Small intestine (tissue), 7 donors: ENCODE data around the gene PCSK5. TPM values are rescaled to one million over a fixed set of nuclear protein-coding genes. Genes with fewer than 3 reads are reported as not detected.

ENCODE experiments used
- DNase-seq, 2 donors: peaks; one replicate each; pipeline versions ENCODE4 v3.0.0 to v3.0.0-alpha.2; 2013
- FAIRE-seq: peaks from 2 replicates; lab custom pipeline; 2012; peaks lifted over from hg19 to GRCh38; lab: Jason Lieb, UNC
- H3K27ac ChIP-seq, 3 donors: one replicate each; pipeline ENCODE4 v1.5.1; 2013; ENCODE audit warnings: low read length in 2 of 3, mild to moderate bottlenecking in 2 of 3, control low read depth in 1 of 3, inconsistent platforms in 1 of 3, low read depth in 1 of 3, moderate library complexity in 1 of 3
- H3K27me3 ChIP-seq, 3 donors: one replicate each; pipeline ENCODE4 v1.6.1; 2013; ENCODE audit warnings: low read length in 3 of 3, inconsistent platforms in 1 of 3; ENCODE audit not compliant: control insufficient read depth in 3 of 3, insufficient read depth in 3 of 3
- H3K36me3 ChIP-seq, 3 donors: one replicate each; pipeline ENCODE4 v1.6.1; 2013; ENCODE audit warnings: low read length in 3 of 3, inconsistent platforms in 1 of 3, low read depth in 1 of 3, mild to moderate bottlenecking in 1 of 3, moderate library complexity in 1 of 3; ENCODE audit not compliant: control insufficient read depth in 3 of 3, insufficient read depth in 2 of 3
- H3K4me1 ChIP-seq, 3 donors: one replicate each; pipeline ENCODE4 v1.6.1; 2013; ENCODE audit warnings: low read length in 2 of 3, inconsistent platforms in 1 of 3, low read depth in 1 of 3, mild to moderate bottlenecking in 1 of 3, moderate library complexity in 1 of 3; ENCODE audit not compliant: control insufficient read depth in 3 of 3, insufficient read depth in 2 of 3
- H3K4me3 ChIP-seq, 3 donors: one replicate each; pipeline ENCODE4 v1.5.1; 2013; ENCODE audit warnings: low read length in 3 of 3, control low read depth in 1 of 3, inconsistent platforms in 1 of 3, low read depth in 1 of 3, mild to moderate bottlenecking in 1 of 3, moderate library complexity in 1 of 3
- H3K9me3 ChIP-seq, 2 donors: one replicate each; pipeline ENCODE4 v1.6.1; 2013; ENCODE audit warnings: low read depth in 1 of 2, low read length in 1 of 2; ENCODE audit not compliant: control insufficient read depth in 2 of 2, insufficient read depth in 1 of 2
- WGBS, 3 donors: extraction: QIAGEN DNeasy Blood & Tissue Kit; methylation state at CpG; one replicate each; pipeline ENCODE4 v1.1.7; 2013; 5-methylcytosine and 5-hydroxymethylcytosine counted together
- polyA plus RNA-seq, 4 donors: library from polyadenylated mRNA; stranded (reverse) in 3 of 4; unstranded in 1 of 4; fragments of 200-250 nt in 3 of 4; fragments of 120-200 nt in 1 of 4; gene quantifications; one replicate each; pipeline versions ENCODE4 v1.2.1 to v1.2.3, GENCODE V29; 2013
- donor health status: healthy with polysubstance abuse.
- donor health status: control.
- donor health status: control.
- donor health status: Bipolar disorder and iron deficiency.
- donor health status: healthy.

PCSK5 gene
- polyA plus RNA-seq, 4 donors = 10.3 to 92.3 (median 16.6) TPM

GRCh38 chr9:76333964-76334363, 443.5 kb downstream of the PCSK5 start:
- 79 to 94% (median 87%) methylated on average over 7 of the region's 7 CpGs for WGBS, 3 donors
- no peak overlapping the region for H3K27ac ChIP-seq
- no peaks in the 10 kb centered on the region for H3K4me1 ChIP-seq
- H3K27me3 ChIP-seq = no peaks in the 10 kb centered on the region
- no peak overlapping the region for H3K4me3 ChIP-seq
- H3K9me3 ChIP-seq = peaks cover 0 to 12% of the 10 kb centered on the region in 2 donors
- no peak for DNase-seq
- FAIRE-seq = no peak
- peaks cover 0 to 61% (median 31%) of the 10 kb centered on the region in 3 donors for H3K36me3 ChIP-seq

GRCh38 chr9:76336027-76336426, 445.6 kb downstream of the PCSK5 start:
- DNase-seq (no peak), FAIRE-seq (no peak)
- peaks cover 0 to 6% of the 10 kb centered on the region in 2 donors for H3K9me3 ChIP-seq
- no peak overlapping the region for H3K27ac ChIP-seq
- WGBS, 3 donors = 89 to 97% (median 92%) methylated on average over 1 of the region's 1 CpG
- no peaks in the 10 kb centered on the region for H3K4me1 ChIP-seq
- H3K36me3 ChIP-seq = peaks cover 0 to 55% (median 21%) of the 10 kb centered on the region in 3 donors
- no peak overlapping the region for H3K4me3 ChIP-seq
- H3K27me3 ChIP-seq = no peaks in the 10 kb centered on the region

- FAIRE-seq (no peak), DNase-seq (no peak)
- WGBS, 3 donors = 83 to 92% (median 87%) methylated on average over 6 of the region's 6 CpGs
- Histone ChIP-seq H3K4me3 (no peak overlapping the region), H3K4me1 (no peaks in the 10 kb centered on the region), H3K36me3 (peaks cover 0 to 47% (median 18%) of the 10 kb centered on the region in 3 donors), H3K27ac (no peak overlapping the region), H3K9me3 (peaks cover 0 to 7% of the 10 kb centered on the region in 2 donors), H3K27me3 (no peaks in the 10 kb centered on the region)
Measured at GRCh38 chr9:76338418-76338817, 447.9 kb downstream of the PCSK5 start.

GRCh38 chr9:76341616-76342015, 451.1 kb downstream of the PCSK5 start:
- Histone ChIP-seq H3K9me3 (peaks cover 0 to 12% of the 10 kb centered on the region in 2 donors), H3K27ac (no peak overlapping the region), H3K27me3 (no peaks in the 10 kb centered on the region), H3K36me3 (peaks cover 0 to 44% (median 11%) of the 10 kb centered on the region in 3 donors), H3K4me1 (no peaks in the 10 kb centered on the region), H3K4me3 (no peak overlapping the region)
- DNase-seq = no peak
- no peak for FAIRE-seq
- WGBS, 3 donors = 97 to 98% (median 97%) methylated on average over 1 of the region's 1 CpG

- WGBS, 3 donors = 77 to 96% (median 94%) methylated on average over 1 of the region's 1 CpG
- H3K4me1 ChIP-seq = no peaks in the 10 kb centered on the region
- no peak overlapping the region for H3K27ac ChIP-seq
- H3K36me3 ChIP-seq = peaks cover 0 to 42% (median 11%) of the 10 kb centered on the region in 3 donors
- FAIRE-seq (no peak), DNase-seq (no peak)
- no peak overlapping the region for H3K4me3 ChIP-seq
- H3K9me3 ChIP-seq = peaks cover 0 to 12% of the 10 kb centered on the region in 2 donors
- no peaks in the 10 kb centered on the region for H3K27me3 ChIP-seq
Measured at GRCh38 chr9:76342201-76342600, 451.7 kb downstream of the PCSK5 start.

GRCh38 chr9:76342858-76343257, 452.4 kb downstream of the PCSK5 start:
- peaks cover 0 to 12% of the 10 kb centered on the region in 2 donors for H3K9me3 ChIP-seq
- H3K27ac ChIP-seq = no peak overlapping the region
- H3K4me3 ChIP-seq = no peak overlapping the region
- H3K27me3 ChIP-seq = no peaks in the 10 kb centered on the region
- DNase-seq (no peak), FAIRE-seq (no peak)
- WGBS, 3 donors = 90 to 93% (median 92%) methylated on average over 2 of the region's 2 CpGs
- peaks cover 0 to 39% (median 11%) of the 10 kb centered on the region in 3 donors for H3K36me3 ChIP-seq
- H3K4me1 ChIP-seq = no peaks in the 10 kb centered on the region

- DNase-seq (no peak), FAIRE-seq (no peak)
- no peak overlapping the region for H3K4me3 ChIP-seq
- no peaks in the 10 kb centered on the region for H3K27me3 ChIP-seq
- H3K27ac ChIP-seq = no peak overlapping the region
- WGBS, 3 donors = 63 to 90% (median 74%) methylated on average over 1 of the region's 1 CpG
- H3K4me1 ChIP-seq = no peaks in the 10 kb centered on the region
- H3K36me3 ChIP-seq = peaks cover 0 to 37% (median 2%) of the 10 kb centered on the region in 3 donors
- no peaks in the 10 kb centered on the region for H3K9me3 ChIP-seq
Measured at GRCh38 chr9:76349865-76350264, 459.4 kb downstream of the PCSK5 start.

GRCh38 chr9:76351006-76351405, 460.5 kb downstream of the PCSK5 start:
- H3K4me3 ChIP-seq = no peak overlapping the region
- no peaks in the 10 kb centered on the region for H3K4me1 ChIP-seq
- FAIRE-seq (no peak), DNase-seq (no peak)
- peaks cover 0 to 42% (median 2%) of the 10 kb centered on the region in 3 donors for H3K36me3 ChIP-seq
- no peaks in the 10 kb centered on the region for H3K9me3 ChIP-seq
- H3K27me3 ChIP-seq = no peaks in the 10 kb centered on the region
- WGBS, 3 donors = 53 to 69% (median 65%) methylated on average over 3 of the region's 3 CpGs
- H3K27ac ChIP-seq = no peak overlapping the region

GRCh38 chr9:76352026-76352620, 461.6 kb downstream of the PCSK5 start:
- Histone ChIP-seq H3K36me3 (peaks cover 0 to 43% (median 2%) of the 10 kb centered on the region in 3 donors), H3K4me3 (no peak overlapping the region), H3K27ac (no peak overlapping the region), H3K4me1 (no peaks in the 10 kb centered on the region), H3K9me3 (no peaks in the 10 kb centered on the region), H3K27me3 (no peaks in the 10 kb centered on the region)
- 71 to 86% (median 74%) methylated on average over 4 of the region's 4 CpGs for WGBS, 3 donors
- DNase-seq = no peak
- no peak for FAIRE-seq
